GM11168 (cell line): ENCODE measurements around the gene RNASEH1.

ENCODE experiments used
- in situ Hi-C: fragments of 300-500 bp; cut with MboI; formaldehyde crosslinking; loops from one replicate; pipeline ENCODE4 v1.12.0; 2022; ENCODE audit warnings: low sequenced_read_pairs; ENCODE audit not compliant: unreplicated experiment

RNASEH1 gene

DNA sequence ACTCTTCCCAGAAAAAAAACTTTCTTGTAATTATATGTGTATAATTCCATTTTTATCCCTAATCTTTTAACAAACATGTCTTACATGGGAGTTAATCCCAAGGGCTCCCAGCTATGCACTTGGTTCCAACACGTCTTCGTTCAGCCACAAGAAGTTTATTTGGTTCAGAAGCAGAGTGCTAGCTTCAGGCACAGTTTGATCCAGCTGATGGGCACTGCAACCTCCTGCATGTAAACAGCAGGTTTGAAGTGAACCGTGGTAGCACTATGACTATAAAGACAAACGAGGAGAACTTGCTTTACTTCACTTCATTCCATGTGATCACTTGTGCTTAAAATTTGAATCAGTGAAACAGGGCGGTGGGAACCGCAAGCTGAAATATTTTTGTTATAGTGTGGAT lies 7.0 kb upstream of the RNASEH1 start:
- in situ Hi-C loops, result no loop called here

DNA sequence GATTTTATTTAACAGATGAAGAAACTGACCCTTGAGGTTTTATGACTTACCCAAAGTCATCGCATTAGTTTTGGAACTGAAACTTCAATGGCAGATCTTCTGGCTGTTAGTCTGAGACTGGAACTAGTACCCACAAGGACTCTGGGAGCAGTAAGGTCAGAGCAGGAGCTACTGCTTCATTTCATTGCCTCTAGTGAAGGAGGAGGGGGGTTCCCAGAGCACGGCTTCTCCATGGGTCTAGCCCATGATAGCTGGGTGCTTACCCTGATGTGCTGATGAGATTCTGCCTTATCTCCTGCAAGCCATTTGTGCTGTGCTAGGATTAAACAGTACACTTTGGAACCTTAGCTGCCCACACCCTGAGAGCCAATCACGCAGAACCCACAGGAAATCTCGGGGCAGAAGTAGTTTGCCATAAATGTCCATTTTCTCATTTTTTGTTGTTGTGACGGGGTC lies 5.4 kb upstream of the RNASEH1 start:
- in situ Hi-C loops, result no loop called here

DNA sequence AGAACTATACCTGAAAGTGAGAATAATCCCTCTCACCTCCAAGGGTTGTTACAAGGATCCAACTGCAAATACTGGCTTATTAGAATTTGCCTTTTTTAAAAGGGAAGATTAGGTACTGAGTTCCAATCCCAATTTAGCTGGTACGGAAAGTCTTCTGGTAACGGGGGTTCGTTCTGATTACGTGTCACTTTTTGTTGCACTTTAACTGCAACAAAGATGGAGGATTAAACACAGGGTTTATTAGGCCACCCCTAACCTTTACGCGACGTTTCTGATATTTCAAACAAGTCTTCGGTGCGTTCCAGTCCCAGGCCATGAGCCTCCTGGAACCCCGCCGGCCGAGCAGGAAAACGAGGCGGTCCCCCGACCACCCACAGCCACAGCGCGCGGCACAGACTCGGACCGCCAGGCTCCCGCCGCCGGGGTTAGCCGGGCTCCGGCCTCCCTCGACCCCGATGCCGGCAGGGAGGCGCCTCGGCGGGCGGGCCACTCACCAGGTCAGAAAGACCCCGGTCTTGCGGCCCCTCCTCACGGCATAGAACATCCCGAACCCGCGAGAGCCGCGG lies 411 bp downstream of the RNASEH1 start:
- in situ Hi-C loops, result no loop called here

DNA sequence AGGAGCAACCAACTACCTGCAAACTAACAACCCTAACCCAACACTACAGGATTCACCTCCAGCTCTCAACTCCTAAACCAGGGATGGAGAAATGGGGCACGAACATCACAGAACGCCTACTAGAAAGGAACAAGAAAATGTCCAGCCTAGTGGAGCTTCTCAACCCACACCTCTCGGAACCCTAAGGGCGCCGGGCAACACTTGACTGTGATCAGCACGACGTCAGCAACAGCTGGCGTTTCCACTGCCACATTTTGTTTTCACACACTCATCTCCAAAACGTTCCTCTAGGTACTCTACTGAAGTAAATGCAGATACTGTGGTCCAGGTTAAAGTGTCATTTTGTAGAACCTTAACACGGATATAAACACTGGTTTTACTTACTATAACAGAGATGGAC lies 4.2 kb downstream of the RNASEH1 start:
- in situ Hi-C loops, result no loop called here

DNA sequence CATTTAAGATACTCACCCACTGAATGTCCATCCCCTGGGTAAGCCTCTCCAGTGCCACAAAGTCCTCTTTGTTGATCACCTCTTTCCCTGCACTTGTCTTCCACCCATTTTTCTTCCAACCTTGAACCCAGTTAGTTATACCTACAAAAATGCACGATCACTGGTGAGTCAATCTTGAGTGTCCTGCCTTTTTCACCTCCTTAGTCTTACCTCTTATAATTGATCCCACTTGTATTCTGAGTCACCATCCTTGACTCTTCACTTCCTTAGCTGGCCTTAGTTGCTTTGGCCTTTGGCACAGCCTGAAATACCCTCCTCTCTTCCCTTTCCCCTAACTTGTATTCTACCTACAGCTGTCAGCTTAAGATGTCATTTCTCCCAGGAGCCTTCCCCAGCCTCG lies 10.2 kb downstream of the RNASEH1 start:
- in situ Hi-C loops, result no loop called here

DNA sequence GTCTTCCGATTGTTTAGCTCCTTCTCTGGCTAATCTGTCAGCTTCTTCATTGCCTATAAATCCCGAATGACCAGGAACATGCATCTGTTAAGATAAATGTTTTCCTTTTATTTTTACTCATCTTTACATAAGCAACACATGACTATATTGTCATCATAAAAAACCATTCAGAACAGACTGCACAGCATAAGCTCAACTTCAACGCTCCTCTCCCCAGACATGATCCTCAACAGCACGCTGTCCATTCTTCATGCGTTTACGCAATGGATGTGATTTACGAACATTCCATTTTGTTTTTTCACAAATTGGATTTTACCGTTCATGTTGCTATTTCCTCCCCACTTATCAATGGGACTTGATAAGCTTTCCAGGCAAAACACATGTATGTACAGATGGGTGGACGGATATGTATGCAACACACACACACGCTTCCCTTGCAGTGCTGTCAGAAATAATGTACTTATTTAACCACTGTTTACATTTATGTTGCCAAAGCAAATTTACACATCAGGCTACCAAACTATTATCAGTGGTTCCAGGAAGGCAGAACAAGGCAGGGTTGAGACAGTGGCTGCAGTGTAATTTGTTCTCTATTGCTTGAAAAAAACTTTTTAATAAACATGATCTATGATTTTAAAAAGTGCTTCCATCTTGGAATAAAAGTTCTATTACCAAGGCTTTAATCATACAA lies 12.2 kb downstream of the RNASEH1 start:
- in situ Hi-C loops, result no loop called here

DNA sequence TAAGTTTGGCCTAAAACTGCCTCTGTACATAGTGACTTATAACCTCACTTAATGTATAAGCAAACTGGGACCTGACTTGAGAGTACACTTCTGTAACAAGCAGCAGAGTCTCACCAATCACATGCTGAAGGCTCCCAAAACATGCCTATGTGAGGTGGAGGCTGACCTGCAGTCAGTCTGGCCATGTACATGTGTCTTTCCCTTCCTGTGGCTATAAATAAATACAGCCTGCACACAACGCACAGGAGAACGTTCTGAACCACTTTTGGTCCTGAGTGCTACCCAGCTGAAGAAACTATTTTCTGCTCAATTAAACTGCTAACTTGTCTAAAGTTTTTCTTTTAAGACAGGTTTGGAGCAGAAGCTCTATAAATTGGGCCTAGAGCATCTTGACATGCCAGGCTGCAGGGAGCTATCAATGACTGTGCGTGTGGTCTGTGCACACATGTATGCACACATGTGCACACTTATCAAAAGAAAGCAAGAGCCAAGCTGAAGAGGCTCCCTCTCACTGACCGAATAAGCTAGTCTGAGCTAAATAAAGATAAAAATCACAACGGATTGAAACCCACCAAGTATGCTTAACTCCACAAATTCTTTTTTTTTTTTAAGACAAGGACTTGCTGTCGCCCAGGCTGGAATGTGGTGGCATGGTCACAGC lies 15.0 kb downstream of the RNASEH1 start:
- in situ Hi-C loops, result no loop called here

DNA sequence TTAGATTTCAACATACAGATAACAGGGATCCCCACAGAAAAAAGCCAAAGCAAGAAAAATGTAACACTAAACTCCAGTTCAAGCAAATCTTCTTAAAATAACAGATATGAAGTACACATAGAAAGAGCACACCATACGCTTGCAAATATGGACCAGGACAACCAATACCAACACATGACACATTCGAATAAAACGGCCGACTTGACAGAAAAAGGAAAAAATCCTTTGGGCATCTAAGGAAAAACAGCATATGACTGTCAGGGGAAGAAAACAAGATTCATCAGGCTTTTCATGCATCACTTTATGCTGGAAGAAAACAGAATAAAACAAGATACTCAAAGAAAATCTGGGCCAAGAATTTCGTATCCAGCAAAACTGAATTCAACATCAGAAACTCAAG lies 16.0 kb downstream of the RNASEH1 start:
- in situ Hi-C loops, result no loop called here

DNA sequence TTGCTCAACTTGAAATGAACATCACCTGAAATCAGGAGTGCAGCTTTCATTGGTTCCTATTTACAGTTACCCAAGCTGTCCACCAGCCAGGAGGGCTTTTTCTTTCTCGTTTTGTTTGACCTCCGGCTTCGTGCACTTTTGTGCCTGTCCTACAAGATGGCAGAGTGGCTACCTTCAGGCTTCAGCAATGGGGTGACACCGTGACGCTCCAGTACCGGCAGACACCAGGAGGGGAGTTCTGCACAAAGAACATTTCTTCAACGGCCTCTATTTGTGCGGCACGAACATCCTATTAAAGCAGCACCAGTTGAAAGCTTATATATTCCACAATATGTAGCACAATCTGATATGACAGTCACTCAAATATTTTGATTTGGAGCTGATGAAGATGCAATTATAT lies 18.3 kb downstream of the RNASEH1 start:
- in situ Hi-C loops, result no loop called here

DNA sequence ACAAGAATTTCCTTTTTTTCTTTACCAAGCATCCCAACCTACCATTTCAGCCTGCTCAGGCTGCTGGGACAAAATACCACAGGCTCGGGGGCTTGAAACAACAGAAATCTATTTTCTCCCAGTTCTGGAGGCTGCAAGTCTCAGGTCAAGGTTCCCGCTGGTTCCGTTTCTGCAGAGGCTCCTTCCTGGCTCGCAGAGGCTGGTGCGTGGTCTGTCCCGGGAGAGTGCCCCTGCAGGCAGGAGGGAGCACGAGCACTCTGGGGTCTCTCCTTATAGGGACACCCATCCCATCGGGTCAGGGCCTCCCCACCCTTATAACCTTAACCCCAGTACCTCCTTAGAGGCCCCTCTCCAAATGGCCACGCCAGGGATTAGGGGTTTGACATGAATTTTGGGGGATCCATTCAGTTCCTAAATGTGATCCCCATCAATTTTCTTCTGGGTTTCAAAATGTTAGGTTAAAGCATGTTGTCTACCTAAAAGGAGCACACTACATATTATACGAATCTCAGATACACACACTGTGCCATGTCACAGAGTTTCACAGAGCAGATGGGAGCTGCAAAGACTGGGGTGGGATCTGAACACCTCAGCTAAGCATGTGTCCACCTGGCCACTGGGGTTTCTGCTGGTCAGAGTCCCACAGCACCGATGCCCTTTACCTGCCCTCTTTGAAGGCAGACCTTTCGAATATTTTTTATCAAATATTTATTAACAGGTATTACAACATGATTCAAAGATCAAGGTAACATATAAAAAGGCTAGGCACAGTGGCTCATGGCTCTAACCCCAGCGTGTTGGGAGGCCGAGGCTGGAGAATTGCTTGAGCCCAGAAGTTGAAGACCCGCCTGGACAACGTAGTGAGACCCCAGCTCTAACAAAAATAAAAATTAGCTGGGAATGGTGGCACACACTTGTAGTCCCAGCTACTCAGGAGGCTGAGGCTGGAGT lies 21.2 kb downstream of the RNASEH1 start:
- in situ Hi-C loops, result no loop called here

DNA sequence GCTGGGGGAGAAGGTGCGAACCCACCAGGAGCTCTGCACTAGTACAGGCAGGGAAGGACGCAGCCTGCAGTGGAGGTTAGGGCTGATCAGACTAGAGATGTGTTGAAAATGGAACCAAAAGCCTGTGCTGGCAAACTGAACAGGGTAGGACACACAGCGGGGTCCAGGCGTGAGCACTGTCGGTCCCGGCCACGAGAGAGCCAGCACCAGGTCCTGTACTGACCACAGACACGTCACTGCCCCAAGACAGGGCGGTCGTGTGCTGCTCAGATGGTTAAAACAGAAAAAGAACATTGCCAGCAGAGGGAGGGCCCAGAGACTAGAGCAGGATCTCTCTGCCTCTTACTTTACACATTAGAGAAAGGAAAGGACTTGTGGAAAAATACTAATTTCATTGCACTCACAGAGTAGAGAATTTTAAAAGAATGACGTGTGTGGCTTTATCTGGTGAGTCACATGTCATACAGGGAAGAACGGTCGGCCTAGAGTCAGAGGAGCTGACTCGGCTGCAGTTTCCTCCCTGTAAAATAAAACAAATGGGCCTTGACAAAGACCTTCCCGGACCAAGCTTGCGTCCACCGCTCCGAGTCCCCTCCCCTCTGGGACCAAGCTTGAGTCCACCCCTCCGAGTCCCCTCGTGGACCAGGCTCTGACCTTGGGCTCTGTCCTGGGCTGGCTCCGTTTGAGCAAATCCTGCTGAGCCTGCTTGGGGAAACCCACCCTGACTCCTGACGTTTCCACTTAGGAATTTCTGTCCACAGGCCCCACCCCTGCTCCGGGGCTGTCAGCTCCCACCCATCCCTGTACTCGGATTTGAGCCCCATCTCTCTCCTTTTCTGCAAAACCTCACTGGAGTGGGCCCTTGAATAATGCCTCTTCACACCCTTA lies 22.1 kb downstream of the RNASEH1 start:
- in situ Hi-C loops, result no loop called here

DNA sequence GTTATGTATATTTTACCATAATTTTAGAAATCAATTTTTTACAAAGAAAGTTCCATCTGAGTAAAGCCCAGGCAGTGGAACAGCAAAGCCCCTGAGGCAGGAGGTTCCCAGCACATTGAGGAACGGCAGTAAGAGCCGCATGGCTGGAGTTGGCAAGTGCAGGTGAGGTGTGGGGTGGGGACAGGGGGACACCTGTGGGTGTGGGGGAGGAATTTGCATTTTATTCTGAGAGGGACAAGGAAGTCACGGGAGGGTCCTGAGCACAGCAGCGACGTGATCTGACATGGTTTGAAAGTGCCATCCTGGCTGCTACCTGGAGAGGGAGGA lies 22.7 kb downstream of the RNASEH1 start:
- in situ Hi-C loops, result no loop called here

DNA sequence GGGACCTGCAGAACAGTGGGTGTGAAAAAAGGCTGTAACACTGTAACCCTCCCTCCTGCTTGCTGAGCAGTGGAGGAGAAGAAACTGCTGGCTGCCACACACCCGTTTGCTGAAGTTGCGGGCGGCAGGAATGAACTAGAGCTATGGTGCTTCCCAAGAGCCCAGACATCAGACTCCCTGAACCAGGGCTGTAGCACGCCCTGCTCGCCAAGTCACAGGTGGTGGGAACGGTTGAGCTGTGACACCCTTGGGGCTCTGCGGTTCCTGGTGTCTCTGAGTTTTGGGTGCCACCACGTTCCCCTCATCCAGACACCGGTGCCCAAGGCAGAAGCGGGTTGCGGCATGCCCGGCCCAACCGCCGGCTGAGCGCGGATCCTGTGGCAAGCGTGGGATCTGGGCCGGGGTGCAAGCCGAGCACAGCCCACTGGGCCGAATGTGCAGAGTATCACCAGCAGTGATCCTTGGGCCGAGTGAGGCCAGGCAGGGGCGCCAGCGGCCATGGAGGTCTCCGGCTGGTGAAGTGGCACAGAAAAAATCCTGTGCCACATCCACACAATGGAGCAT lies 23.8 kb downstream of the RNASEH1 start:
- in situ Hi-C loops, result no loop called here

DNA sequence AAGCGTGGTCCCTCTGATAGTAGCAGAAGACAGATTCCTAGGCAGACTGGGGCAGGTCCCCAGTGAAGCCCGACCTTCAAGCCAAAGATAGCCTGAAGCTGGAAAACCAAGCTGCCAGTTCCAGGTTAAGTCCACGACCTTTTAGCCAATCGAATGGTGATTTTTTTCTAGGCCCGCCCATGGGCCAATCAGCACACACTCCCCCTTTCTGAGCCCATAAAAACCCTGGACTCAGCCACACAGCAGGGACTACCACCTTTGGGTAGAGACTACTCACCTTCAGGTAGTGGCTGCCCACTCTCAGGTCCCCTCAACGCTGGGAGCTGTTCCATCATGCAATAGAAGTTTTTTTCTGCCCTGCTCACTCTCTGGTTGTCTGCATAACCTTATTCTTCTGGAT lies 24.3 kb downstream of the RNASEH1 start:
- in situ Hi-C loops, result no loop called here

DNA sequence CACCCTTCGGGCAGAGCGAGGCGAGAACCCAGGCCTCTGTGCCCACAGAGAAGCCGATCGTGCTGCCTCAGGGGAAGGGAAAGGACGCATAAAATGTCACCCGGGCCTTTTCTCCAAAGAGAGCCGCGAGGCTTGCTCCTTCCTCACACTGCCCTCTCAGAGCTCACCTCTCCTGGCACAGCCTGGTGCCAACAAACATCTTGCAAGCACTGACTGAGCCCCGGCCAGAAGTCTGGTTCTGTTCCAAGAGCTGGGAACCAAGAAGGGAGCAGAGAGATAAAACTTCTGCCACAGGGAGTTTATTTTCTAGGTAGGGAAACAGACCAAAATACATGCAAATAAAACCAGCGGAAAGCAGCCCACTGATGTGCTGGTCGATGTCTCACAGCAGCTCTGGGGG lies 25.2 kb downstream of the RNASEH1 start:
- in situ Hi-C loops, result no loop called here

DNA sequence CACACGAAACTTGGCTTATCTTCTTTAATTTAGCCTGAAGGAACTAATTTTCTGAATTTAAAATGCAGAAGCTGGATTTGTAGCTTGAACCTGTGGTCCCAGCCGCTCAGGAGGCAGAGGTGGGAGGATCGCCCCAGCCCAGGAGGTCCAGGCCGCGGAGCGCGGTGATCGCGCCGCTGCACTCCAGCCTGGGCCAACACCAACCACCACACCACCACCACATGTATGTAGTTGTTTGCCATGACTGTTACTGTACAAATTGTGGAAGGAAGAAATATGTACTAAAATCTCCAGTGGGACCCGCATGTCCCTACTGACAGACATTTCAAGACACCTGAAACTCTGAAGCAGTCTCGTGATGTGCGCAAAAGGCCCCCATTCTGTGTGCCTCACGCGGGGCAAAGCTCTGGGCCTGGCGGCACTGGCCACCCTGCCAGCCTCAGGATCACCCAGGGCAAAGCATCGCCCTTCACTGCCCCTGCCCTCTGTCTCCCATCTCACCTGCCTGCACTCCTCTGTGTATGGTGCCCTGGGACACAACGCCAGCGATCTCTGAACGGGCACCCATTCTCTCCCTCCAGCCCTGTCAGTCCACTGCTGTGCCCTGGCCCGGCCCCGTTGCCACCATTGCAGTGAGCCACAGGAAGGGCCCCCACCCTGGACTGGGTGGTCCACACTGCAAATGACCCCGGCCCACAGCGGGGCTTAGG lies 28.7 kb downstream of the RNASEH1 start:
- in situ Hi-C loops, result no loop called here

DNA sequence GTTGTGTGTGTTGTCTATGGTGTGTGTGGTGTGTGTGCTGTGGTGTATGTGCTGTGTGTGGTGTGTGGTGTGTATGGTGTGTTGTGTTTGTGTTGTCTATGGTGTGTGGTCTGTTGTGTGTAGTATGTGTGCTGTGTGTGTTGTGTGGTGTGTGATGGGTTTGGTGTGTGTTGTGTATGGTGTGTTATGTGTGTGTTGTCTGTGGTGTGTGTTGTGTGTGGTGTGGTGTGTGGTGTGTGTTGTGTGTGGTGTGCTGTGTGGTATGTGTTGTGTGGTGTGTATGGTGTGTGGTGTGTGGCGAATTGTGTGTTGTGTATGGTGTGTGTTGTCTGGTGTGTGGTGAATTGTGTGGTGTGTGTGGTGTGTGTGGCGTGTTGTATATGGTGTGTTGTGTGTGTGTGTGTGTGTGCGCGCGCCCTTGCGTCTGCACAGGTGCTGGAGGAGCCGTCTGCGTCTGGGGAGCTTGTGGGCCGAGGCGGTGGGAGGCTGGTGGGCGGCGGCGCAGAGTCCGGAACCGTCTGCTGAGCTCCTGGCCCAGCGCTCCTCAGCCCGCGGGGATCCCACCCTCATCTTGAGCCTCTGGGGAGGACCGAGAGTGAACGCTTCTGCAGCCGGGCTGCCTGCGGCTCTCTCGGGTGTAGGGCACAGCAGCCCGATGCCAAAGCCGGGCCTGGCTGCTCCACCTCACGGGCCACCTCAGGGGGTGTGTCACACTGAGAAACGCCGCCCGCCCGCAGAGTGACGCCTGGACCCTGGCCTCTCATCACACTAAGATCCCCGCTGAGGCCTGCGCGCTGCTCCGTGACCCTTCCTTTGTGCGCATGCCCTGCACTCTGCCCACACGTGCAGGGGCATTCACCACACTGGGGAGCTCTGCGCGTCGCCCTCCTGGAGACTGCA lies 30.0 kb downstream of the RNASEH1 start:
- in situ Hi-C loops, result no loop called here

DNA sequence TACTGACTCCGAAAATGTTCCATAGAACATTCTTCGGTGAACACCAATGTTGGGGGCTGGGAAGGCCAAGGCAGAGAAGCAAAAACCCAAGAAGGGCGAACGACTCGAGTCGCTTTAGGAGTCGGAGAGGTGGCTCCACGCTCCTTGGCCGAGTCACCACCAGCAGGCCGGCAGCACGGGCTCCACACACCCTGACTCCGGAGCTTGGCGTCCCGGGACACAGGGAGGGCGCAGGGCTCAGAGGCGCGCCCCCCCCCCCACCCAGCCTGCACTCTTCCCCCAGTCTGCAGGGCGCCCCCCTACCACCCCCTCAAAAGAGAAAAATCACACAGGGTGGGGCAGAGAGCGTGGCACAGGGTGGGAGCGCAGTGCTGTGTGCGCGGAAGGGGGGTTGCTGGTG lies 31.3 kb downstream of the RNASEH1 start:
- in situ Hi-C loops, result no loop called here
